IPS-20b (cell line): ENCODE data around the gene GADL1.

ENCODE experiments used
- H3K27ac ChIP-seq: one replicate; pipeline ENCODE4 v1.5.1; 2013; ENCODE audit warnings: low read length
- H3K27me3 ChIP-seq: 2 replicates; pipeline ENCODE4 v1.6.1; 2013; ENCODE audit warnings: mild to moderate bottlenecking, low read length, inconsistent platforms; ENCODE audit not compliant: insufficient read depth
- H3K36me3 ChIP-seq: 2 replicates; pipeline ENCODE4 v1.6.1; 2013; ENCODE audit warnings: low read depth, mild to moderate bottlenecking, inconsistent platforms, low read length, moderate library complexity; ENCODE audit not compliant: insufficient read depth
- H3K4me1 ChIP-seq: 2 replicates; pipeline ENCODE4 v1.6.1; 2013; ENCODE audit warnings: mild to moderate bottlenecking, control low read depth, inconsistent platforms, low read length, moderate library complexity; ENCODE audit not compliant: insufficient read depth
- H3K4me3 ChIP-seq: 2 replicates; pipeline ENCODE4 v1.5.1; 2013; ENCODE audit warnings: mild to moderate bottlenecking, low read length, inconsistent platforms
- H3K9ac ChIP-seq: 2 replicates; pipeline ENCODE4 v1.6.1; 2013; ENCODE audit warnings: low read depth, mild to moderate bottlenecking, inconsistent platforms, low read length, moderate library complexity
- H3K9me3 ChIP-seq: 2 replicates; pipeline ENCODE4 v1.6.1; 2013; ENCODE audit warnings: mild to moderate bottlenecking, low read depth, low read length, inconsistent platforms; ENCODE audit not compliant: insufficient read depth

GADL1 gene

GRCh38 chr3:30894521-30895251, at the start of gene GADL1:
Gene GADL1 (minus strand): TSS chr3:30894661. CDS start chr3:30894614, 47 bp downstream.
- peak within 1 kb of the TSS; percentile 70 for H3K4me3 ChIP-seq
- no peaks in the 10 kb centered on the region for H3K36me3 ChIP-seq
- H3K27ac ChIP-seq: no peak within 1 kb of the TSS
- no peak within 1 kb of the TSS; the same call in 1 of the 2 replicates for H3K9ac ChIP-seq
- peaks cover 29% of the 10 kb centered on the region for H3K4me1 ChIP-seq
- H3K27me3 ChIP-seq: peaks cover 31% of the 10 kb centered on the region
- H3K9me3 ChIP-seq: no peaks in the 10 kb centered on the region

- no peak overlapping the region for H3K27ac ChIP-seq
- no peaks in the 10 kb centered on the region for H3K36me3 ChIP-seq
- no peak overlapping the region for H3K9ac ChIP-seq
- H3K4me3 ChIP-seq: no peak overlapping the region
- H3K9me3 ChIP-seq: no peaks in the 10 kb centered on the region
- no peaks in the 10 kb centered on the region for H3K27me3 ChIP-seq
- H3K4me1 ChIP-seq: no peaks in the 10 kb centered on the region
These were observed 49.7 kb upstream of the GADL1 start for GRCh38 chr3:30944124-30944523.

GRCh38 chr3:30943206-30943605, 48.7 kb upstream of the GADL1 start:
- no peaks in the 10 kb centered on the region for H3K4me1 ChIP-seq
- H3K27me3 ChIP-seq: no peaks in the 10 kb centered on the region
- H3K9ac ChIP-seq: no peak overlapping the region
- H3K9me3 ChIP-seq: no peaks in the 10 kb centered on the region
- no peaks in the 10 kb centered on the region for H3K36me3 ChIP-seq
- H3K4me3 ChIP-seq: no peak overlapping the region
- H3K27ac ChIP-seq: no peak overlapping the region

- Histone ChIP-seq H3K9ac (no peak overlapping the region), H3K4me1 (no peaks in the 10 kb centered on the region), H3K9me3 (no peaks in the 10 kb centered on the region), H3K27me3 (no peaks in the 10 kb centered on the region), H3K27ac (no peak overlapping the region), H3K4me3 (no peak overlapping the region), H3K36me3 (no peaks in the 10 kb centered on the region)
These were observed 46.9 kb upstream of the GADL1 start for GRCh38 chr3:30941342-30941741.

- H3K4me1 ChIP-seq: no peaks in the 10 kb centered on the region
- no peaks in the 10 kb centered on the region for H3K27me3 ChIP-seq
- H3K27ac ChIP-seq: no peak overlapping the region
- H3K9ac ChIP-seq: no peak overlapping the region
- H3K36me3 ChIP-seq: no peaks in the 10 kb centered on the region
- H3K4me3 ChIP-seq: no peak overlapping the region
- H3K9me3 ChIP-seq: no peaks in the 10 kb centered on the region
These were observed 46.3 kb upstream of the GADL1 start for GRCh38 chr3:30940740-30941139.

GRCh38 chr3:30934208-30934550, 39.7 kb upstream of the GADL1 start:
- H3K4me1 ChIP-seq: no peaks in the 10 kb centered on the region
- no peaks in the 10 kb centered on the region for H3K27me3 ChIP-seq
- H3K9me3 ChIP-seq: no peaks in the 10 kb centered on the region
- no peak overlapping the region for H3K4me3 ChIP-seq
- H3K27ac ChIP-seq: no peak overlapping the region
- H3K36me3 ChIP-seq: no peaks in the 10 kb centered on the region
- no peak overlapping the region for H3K9ac ChIP-seq

GRCh38 chr3:30933478-30934207, 39.2 kb upstream of the GADL1 start:
- no peak overlapping the region for H3K4me3 ChIP-seq
- no peaks in the 10 kb centered on the region for H3K27me3 ChIP-seq
- no peak overlapping the region for H3K9ac ChIP-seq
- no peaks in the 10 kb centered on the region for H3K4me1 ChIP-seq
- no peaks in the 10 kb centered on the region for H3K36me3 ChIP-seq
- H3K27ac ChIP-seq: no peak overlapping the region
- H3K9me3 ChIP-seq: no peaks in the 10 kb centered on the region

GRCh38 chr3:30932513-30933098, 38.1 kb upstream of the GADL1 start:
- no peak overlapping the region for H3K9ac ChIP-seq
- H3K27ac ChIP-seq: no peak overlapping the region
- no peaks in the 10 kb centered on the region for H3K36me3 ChIP-seq
- no peak overlapping the region for H3K4me3 ChIP-seq
- H3K4me1 ChIP-seq: no peaks in the 10 kb centered on the region
- H3K27me3 ChIP-seq: no peaks in the 10 kb centered on the region
- no peaks in the 10 kb centered on the region for H3K9me3 ChIP-seq

GRCh38 chr3:30924763-30925162, 30.3 kb upstream of the GADL1 start:
- Histone ChIP-seq H3K9me3 (no peaks in the 10 kb centered on the region), H3K4me3 (no peak overlapping the region), H3K9ac (no peak overlapping the region), H3K4me1 (no peaks in the 10 kb centered on the region), H3K27me3 (no peaks in the 10 kb centered on the region), H3K36me3 (no peaks in the 10 kb centered on the region), H3K27ac (no peak overlapping the region)

GRCh38 chr3:30919564-30919963, 25.1 kb upstream of the GADL1 start:
- no peaks in the 10 kb centered on the region for H3K9me3 ChIP-seq
- no peaks in the 10 kb centered on the region for H3K4me1 ChIP-seq
- H3K4me3 ChIP-seq: no peak overlapping the region
- no peaks in the 10 kb centered on the region for H3K27me3 ChIP-seq
- no peaks in the 10 kb centered on the region for H3K36me3 ChIP-seq
- H3K27ac ChIP-seq: no peak overlapping the region
- no peak overlapping the region for H3K9ac ChIP-seq

GRCh38 chr3:30918761-30919160, 24.3 kb upstream of the GADL1 start:
- no peak overlapping the region for H3K4me3 ChIP-seq

GRCh38 chr3:30915782-30916181, 21.3 kb upstream of the GADL1 start:
- Histone ChIP-seq H3K27ac (no peak overlapping the region), H3K4me1 (no peaks in the 10 kb centered on the region), H3K36me3 (no peaks in the 10 kb centered on the region), H3K9me3 (no peaks in the 10 kb centered on the region), H3K9ac (no peak overlapping the region), H3K4me3 (no peak overlapping the region), H3K27me3 (no peaks in the 10 kb centered on the region)

More at GRCh38 chr3:30918761-30919160, 24.3 kb upstream of the GADL1 start:
- H3K27ac ChIP-seq: no peak overlapping the region
- no peaks in the 10 kb centered on the region for H3K36me3 ChIP-seq
- no peaks in the 10 kb centered on the region for H3K4me1 ChIP-seq
- no peaks in the 10 kb centered on the region for H3K9me3 ChIP-seq
- H3K9ac ChIP-seq: no peak overlapping the region
- no peaks in the 10 kb centered on the region for H3K27me3 ChIP-seq
